Astrocyte of the spinal cord (primary cell): Measurements from ENCODE around the gene CDH24.

Experiments used
- DNase-seq: peaks from one replicate; pipeline ENCODE4 v3.0.0; 2011; ENCODE audit warnings: low read depth, low spot score
- H3K4me3 ChIP-seq: 2 replicates; pipeline ENCODE4 v1.5.1; 2011; ENCODE audit warnings: low read depth, mild to moderate bottlenecking, low read length, moderate library complexity
- CTCF ChIP-seq: IDR thresholded peaks from 2 replicates; pipeline ENCODE4 v1.5.1; 2012; ENCODE audit warnings: low read depth, mild to moderate bottlenecking, low read length, inconsistent platforms
- in situ Hi-C: cut with HindIII; loops from 2 replicates; pipeline ENCODE4 v1.10.0; 2017; ENCODE audit warnings: low sequenced_read_pairs

CDH24 gene

GRCh38 chr14:23045419-23046357 is 11.6 kb downstream of the CDH24 start:
- DNase-seq = no peak
- in situ Hi-C loops = no loop called here

GRCh38 chr14:23044840-23045239 is 12.5 kb downstream of the CDH24 start:
- no peak overlapping the region for H3K4me3 ChIP-seq
- TF ChIP-seq CTCF = no peak
- in situ Hi-C loops = no loop called here
- no peak for DNase-seq

More at GRCh38 chr14:23045419-23046357, 11.6 kb downstream of the CDH24 start:
- no peak for TF ChIP-seq CTCF
- no peak overlapping the region for H3K4me3 ChIP-seq

GRCh38 chr14:23043754-23044153 is 13.6 kb downstream of the CDH24 start:
- no peak for TF ChIP-seq CTCF
- no peak overlapping the region for H3K4me3 ChIP-seq
- in situ Hi-C loops = no loop called here
- no peak for DNase-seq

- no peak for TF ChIP-seq CTCF
- DNase-seq = no peak
- in situ Hi-C loops = no loop called here
- no peak overlapping the region for H3K4me3 ChIP-seq
Observed at GRCh38 chr14:23043145-23043544, 14.2 kb downstream of the CDH24 start.

- DNase-seq = no peak
- in situ Hi-C loops = no loop called here
- TF ChIP-seq CTCF = no peak
- H3K4me3 ChIP-seq = no peak within 1 kb of the TSS
Observed at GRCh38 chr14:23042162-23042965, 15.0 kb downstream of the CDH24 start, which contains the start of gene PSMB11. Gene PSMB11, plus strand, starts transcription at chr14:23042212. Its CDS starts 14 bp downstream, at chr14:23042226.

- in situ Hi-C loops = no loop called here
- no peak for TF ChIP-seq CTCF
- H3K4me3 ChIP-seq = no peak overlapping the region
- no peak for DNase-seq
Observed at GRCh38 chr14:23041729-23042128, 15.6 kb downstream of the CDH24 start.
